ENCODE measurements around the gene ARSI.

GRCh38 chr5:150347003-150347402, 44.3 kb upstream of the ARSI start:
- TF ChIP-seq ZFP3 (CRISPR knock-in tag; IDR thresholded peaks at IDR 0.05) (no peak), PATZ1 (CRISPR knock-in tag; IDR thresholded peaks at IDR 0.05; ENCODE audit: borderline replicate concordance) (no peak), ISL1 (CRISPR knock-in tag; IDR thresholded peaks at IDR 0.05) (no peak), ARNTL (CRISPR knock-in tag; IDR thresholded peaks at IDR 0.05; ENCODE audit: borderline replicate concordance, low read depth) (no peak), CSDC2 (CRISPR knock-in tag; IDR thresholded peaks at IDR 0.05) (no peak), ZC3H10 (CRISPR knock-in tag; IDR thresholded peaks at IDR 0.05) (no peak), CSRNP3 (CRISPR knock-in tag; IDR thresholded peaks at IDR 0.05) (no peak)
